GM12872 (cell line): ENCODE results near the gene BCL2L12.
A peak's percentile ranks its signal among the peaks of the same experiment; 100 is the strongest.

Experiments
- CTCF ChIP-seq: IDR thresholded peaks from 3 replicates; pipeline ENCODE4 v1.5.1; 2011; ENCODE audit warnings: low read depth, mild to moderate bottlenecking, low read length, moderate library complexity; ENCODE audit not compliant: insufficient read depth

BCL2L12 gene

GRCh38 chr19:49664171-49665035 is 1.3 kb upstream of the BCL2L12 start:
- no peak for TF ChIP-seq CTCF

GRCh38 chr19:49665036-49665350 is 740 bp upstream of the BCL2L12 start:
- no peak for TF ChIP-seq CTCF

- no peak for TF ChIP-seq CTCF
These were observed 349 bp downstream of the BCL2L12 start for GRCh38 chr19:49666120-49666444.

GRCh38 chr19:49667473-49667872 is 1.7 kb downstream of the BCL2L12 start:
- TF ChIP-seq CTCF, result no peak

GRCh38 chr19:49669516-49669915 is 3.8 kb downstream of the BCL2L12 start:
- no peak for TF ChIP-seq CTCF

- peak; percentile 98 for TF ChIP-seq CTCF
These were observed 6.6 kb downstream of the BCL2L12 start for GRCh38 chr19:49672131-49672919.

- no peak for TF ChIP-seq CTCF
These were observed 10.5 kb downstream of the BCL2L12 start for GRCh38 chr19:49676136-49676783.
